Thyroid gland (tissue), 4 donors: ENCODE data around the gene KIRREL3.

Experiments used
- POLR2A ChIP-seq, 2 donors: fragments of 450-650 bp; IDR thresholded peaks; one replicate each; pipeline ENCODE4 v1.6.1; 2017; ENCODE audit warnings: antibody characterized with exemption in 2 of 2, mild to moderate bottlenecking in 2 of 2, moderate library complexity in 1 of 2
- TF ChIP-seq, protein P1 (sequence below), 6 experiments: fragments of 200-600 bp in 3 of 6; fragments of 450-650 bp in 3 of 6; sonication (generic) in 3 of 6; IDR thresholded peaks; one replicate each; pipeline ENCODE4 v1.5.1; 2016 to 2019; ENCODE audit warnings: antibody characterized with exemption in 6 of 6, mild to moderate bottlenecking in 2 of 6, inconsistent platforms in 1 of 6, moderate library complexity in 1 of 6

DNA sequence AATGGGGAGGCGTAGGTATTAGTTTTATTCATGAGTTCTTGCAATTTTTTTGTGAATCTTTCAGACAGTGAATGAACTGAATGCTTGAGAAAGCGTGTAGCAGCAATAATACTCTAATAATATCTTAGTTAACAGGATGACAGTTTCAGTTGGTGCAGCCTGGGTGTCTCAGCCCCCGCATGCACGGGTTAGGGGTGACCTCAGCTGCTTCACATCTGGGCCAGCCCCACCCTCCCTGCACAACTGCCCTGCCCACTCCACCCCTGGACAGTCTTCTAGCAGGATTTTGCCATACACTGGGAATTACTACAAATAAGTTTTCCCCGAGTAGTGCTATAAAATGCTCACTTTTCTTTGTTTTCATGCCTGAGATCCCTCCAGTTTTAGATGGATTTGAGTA, 561.9 kb downstream of the KIRREL3 start:
- TF ChIP-seq, protein P1, sequence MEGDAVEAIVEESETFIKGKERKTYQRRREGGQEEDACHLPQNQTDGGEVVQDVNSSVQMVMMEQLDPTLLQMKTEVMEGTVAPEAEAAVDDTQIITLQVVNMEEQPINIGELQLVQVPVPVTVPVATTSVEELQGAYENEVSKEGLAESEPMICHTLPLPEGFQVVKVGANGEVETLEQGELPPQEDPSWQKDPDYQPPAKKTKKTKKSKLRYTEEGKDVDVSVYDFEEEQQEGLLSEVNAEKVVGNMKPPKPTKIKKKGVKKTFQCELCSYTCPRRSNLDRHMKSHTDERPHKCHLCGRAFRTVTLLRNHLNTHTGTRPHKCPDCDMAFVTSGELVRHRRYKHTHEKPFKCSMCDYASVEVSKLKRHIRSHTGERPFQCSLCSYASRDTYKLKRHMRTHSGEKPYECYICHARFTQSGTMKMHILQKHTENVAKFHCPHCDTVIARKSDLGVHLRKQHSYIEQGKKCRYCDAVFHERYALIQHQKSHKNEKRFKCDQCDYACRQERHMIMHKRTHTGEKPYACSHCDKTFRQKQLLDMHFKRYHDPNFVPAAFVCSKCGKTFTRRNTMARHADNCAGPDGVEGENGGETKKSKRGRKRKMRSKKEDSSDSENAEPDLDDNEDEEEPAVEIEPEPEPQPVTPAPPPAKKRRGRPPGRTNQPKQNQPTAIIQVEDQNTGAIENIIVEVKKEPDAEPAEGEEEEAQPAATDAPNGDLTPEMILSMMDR (IDR thresholded peaks at IDR 0.05): no peak
- TF ChIP-seq POLR2A (IDR thresholded peaks at IDR 0.05): no peak
